Measurements from ENCODE around the gene CYB5D1.

DNA sequence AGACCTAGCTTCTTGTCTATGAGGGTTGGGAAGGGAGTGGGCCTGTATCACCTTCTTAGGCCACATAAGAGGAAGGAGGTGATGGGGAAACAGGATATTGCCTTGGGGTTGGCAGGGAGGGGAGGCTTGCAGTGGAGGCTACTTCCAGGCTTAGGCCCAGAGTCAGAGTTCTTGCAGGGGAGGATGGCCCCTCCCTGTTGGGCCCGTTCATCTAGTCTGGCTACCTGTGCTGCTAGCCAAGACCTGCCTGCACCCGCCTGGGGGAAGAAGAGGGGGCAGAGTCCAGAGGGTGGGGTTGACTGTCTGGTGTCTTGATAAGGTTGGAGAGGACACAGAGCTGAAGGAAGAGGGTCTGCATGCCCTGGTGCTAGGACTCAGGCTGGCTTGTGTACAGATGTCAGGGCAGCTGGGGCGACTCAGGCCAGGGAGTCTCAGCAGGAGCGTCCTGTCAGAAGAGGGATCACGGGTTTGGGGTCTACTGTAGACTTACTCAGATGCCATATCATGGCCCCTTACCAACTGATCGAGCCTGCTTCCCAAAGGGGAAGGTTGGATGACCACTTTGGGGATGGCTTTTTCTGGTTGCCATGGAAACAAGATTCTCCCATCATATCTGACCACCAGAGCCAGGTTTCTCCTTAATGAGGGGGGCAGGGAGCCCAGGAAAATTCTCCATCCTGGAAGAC lies 18.5 kb upstream of the CYB5D1 start:
- TF ChIP-seq TAF1 (IDR thresholded peaks at IDR 0.05; ENCODE audit: low read depth, low read length) (no peak), POLR2AphosphoS5 (IDR thresholded peaks at IDR 0.05; ENCODE audit: low read depth, low read length) (no peak), POLR2A (IDR thresholded peaks at IDR 0.05; ENCODE audit: low read depth, low read length) (no peak), SPI1 (IDR thresholded peaks at IDR 0.05; ENCODE audit: low read depth, low read length) (no peak), PAX5 (IDR thresholded peaks at IDR 0.05; ENCODE audit: insufficient read depth, low read length, severe bottlenecking) (no peak), POU2F2 (IDR thresholded peaks at IDR 0.05; ENCODE audit: low read depth, low read length) (no peak)

Data from GM12891 (cell line).